ENCODE data around the gene PCNA.
"Not testable (repeated sequence)": the region's sequence is repeated elsewhere in the genome, so short reads cannot be mapped to it uniquely, and the experiment has no call there.

PCNA gene

DNA sequence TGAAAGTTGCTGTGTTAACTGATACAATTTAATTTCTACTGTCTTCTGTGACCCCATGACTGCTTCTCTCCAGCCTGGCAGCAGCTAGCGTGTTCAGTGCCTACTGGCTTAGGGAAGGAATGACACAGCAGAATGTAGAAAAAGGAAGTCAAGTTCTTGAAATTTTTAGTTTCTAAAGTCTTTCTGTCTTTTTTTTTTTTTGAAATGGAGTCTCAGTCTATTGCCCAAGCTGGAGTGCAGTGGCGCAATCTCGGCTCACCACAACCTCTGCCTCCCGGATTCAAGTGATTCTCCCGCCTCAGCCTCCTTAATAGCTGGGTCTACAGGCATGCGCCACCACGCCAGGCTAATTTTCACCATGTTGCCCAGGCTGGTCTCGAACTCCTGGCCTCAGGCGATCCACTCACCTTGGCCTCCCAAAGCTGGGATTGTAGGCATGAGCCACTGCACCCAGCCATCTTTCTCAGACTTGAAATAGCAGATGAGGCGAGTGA is 39.3 kb downstream of the PCNA start:
- peaks cover 6% of the 10 kb centered on the region for H3K36me3 Mint-ChIP-seq (ENCODE audit: insufficient read depth)
- no peaks in the 10 kb centered on the region for H3K27me3 Mint-ChIP-seq
- H3K9me3 Mint-ChIP-seq: no peaks in the 10 kb centered on the region
- ATAC-seq (replicated peaks; ENCODE audit: extremely low read depth, poor library complexity, severe bottlenecking) (no peak), DNase-seq (ENCODE audit: low spot score in 2 of 2) (no peak)
- H3K4me3 Mint-ChIP-seq: no peak overlapping the region
- peak overlapping the region; percentile 94 for H3K27ac Mint-ChIP-seq (ENCODE audit: low read depth)
- peaks cover 21% of the 10 kb centered on the region for H3K4me1 Mint-ChIP-seq

DNA sequence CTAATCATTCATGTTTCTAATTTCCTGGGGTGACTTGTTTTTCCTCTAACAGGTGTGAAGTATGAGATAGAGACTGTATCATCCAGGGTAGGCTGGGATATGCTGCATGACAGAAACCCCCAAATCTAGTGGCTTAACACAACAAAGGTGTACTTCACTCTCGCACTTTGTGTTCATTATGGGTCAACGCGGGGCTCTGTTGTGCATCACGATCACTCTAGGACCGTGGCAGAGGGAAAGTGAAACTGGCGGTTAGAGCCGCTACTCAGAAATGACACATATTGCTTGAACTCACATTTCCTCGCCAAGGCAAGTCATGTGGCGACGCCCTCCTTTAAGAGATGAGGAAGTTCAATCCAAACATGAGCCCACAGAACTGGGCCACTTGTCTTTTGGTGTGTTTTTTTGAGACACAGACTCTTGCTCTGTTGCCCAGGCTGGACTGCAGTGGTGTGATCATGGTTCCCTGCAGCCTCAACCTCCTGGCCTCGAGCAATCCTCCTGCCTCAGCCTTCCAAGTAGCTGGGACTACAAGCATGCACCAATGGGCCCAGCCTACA is 41.3 kb downstream of the PCNA start:
- DNase-seq (ENCODE audit: low spot score in 2 of 2) (peak; percentile 47 to 79), ATAC-seq (replicated peaks; ENCODE audit: extremely low read depth, poor library complexity, severe bottlenecking) (peak; percentile 97)
- Mint-ChIP-seq H3K27ac (ENCODE audit: low read depth) (peak overlapping the region; percentile 94), H3K9me3 (no peaks in the 10 kb centered on the region), H3K4me1 (peaks cover 21% of the 10 kb centered on the region), H3K27me3 (no peaks in the 10 kb centered on the region), H3K4me3 (peak overlapping the region; percentile 73), H3K36me3 (ENCODE audit: insufficient read depth) (peaks cover 6% of the 10 kb centered on the region)

DNA sequence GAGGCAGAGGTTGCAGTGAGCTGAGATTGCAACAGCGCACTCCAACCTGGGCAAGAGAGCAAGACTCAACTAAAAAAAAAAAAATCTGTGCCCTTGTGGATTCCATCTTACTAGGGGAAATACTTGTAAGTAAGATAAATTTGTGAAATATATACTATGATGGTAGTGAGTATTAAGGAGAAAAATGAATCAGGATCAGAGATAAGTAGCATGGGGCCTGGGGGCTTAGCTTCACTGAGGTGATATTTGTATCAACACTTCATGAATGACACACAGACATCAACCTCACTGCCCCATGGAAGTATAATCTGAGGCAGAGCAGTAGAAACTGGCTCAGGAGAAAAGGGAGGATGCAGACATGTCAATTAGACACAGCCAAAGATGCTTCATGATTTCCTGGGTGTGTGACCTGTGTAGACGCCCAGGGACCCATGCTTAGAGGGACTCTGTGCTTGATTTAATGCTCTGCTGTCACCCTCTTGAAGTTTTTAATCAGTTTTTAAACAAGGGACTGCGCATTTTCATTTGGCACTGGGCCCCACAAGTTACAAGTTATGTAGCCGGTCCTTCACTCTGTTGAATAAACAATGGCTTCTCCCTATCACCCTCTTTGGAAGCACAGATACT is 41.9 kb downstream of the PCNA start:
- DNase-seq (ENCODE audit: low spot score in 2 of 2) (no peak), ATAC-seq (replicated peaks; ENCODE audit: extremely low read depth, poor library complexity, severe bottlenecking) (peak; percentile 50)
- Mint-ChIP-seq H3K9me3 (no peaks in the 10 kb centered on the region), H3K27ac (ENCODE audit: low read depth) (peak overlapping the region; percentile 94), H3K4me1 (peaks cover 21% of the 10 kb centered on the region), H3K36me3 (ENCODE audit: insufficient read depth) (peaks cover 6% of the 10 kb centered on the region), H3K27me3 (no peaks in the 10 kb centered on the region), H3K4me3 (peak overlapping the region; percentile 73)

DNA sequence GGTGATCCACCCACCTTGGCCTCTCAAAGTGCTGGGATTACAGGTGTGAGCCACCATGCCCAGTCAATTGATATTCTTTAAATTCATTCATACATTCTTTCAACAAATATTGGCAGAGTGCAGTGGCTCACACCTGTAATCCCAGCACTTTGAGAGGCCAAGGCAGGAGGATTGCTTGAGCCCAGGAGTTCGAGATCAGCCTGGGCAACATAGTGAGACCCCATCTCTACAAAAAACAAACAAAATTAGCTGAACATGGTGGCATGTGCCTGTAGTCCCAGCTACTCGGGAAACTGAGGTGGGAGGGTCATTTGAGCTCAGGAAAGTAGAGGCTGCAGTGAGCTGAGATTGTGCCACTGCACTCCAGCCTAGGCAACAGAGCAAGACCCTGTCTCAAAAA is 42.8 kb downstream of the PCNA start:
- Mint-ChIP-seq H3K27ac (ENCODE audit: low read depth) (peak overlapping the region; percentile 94), H3K4me1 (peaks cover 21% of the 10 kb centered on the region)
- not testable (repeated sequence) for ATAC-seq (replicated peaks; ENCODE audit: extremely low read depth, poor library complexity, severe bottlenecking)

DNA sequence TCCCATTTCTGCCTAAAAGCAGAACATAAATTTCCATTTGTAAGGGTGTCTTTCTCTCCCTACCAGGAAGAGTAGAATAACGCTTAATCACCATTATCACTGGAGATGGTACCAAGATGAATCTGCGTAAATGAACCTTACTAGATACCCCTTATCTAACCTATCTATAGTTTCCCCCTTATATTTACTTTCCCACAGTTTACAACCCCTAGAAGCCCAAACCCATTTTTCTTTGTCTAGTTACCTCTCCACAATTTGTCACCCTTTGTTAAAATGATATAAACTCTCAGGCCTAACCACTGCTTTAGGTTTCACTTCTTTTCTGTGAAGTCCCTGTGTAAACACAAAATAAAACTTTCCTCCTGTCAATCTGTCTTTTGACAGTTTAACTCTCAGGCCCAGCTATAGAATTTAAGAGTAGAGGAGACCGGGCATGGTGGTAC is 45.5 kb downstream of the PCNA start:
- ATAC-seq (replicated peaks; ENCODE audit: extremely low read depth, poor library complexity, severe bottlenecking): no peak
- H3K36me3 Mint-ChIP-seq (ENCODE audit: insufficient read depth): peaks cover under 1% of the 10 kb centered on the region
- H3K27me3 Mint-ChIP-seq: no peaks in the 10 kb centered on the region
- no peak for DNase-seq (ENCODE audit: low spot score in 2 of 2)
- H3K27ac Mint-ChIP-seq (ENCODE audit: low read depth): no peak overlapping the region
- no peak overlapping the region for H3K4me3 Mint-ChIP-seq
- no peaks in the 10 kb centered on the region for H3K9me3 Mint-ChIP-seq
- peaks cover 18% of the 10 kb centered on the region for H3K4me1 Mint-ChIP-seq

More for the DNA sequence above, 42.8 kb downstream of the PCNA start:
- not testable (repeated sequence) for H3K9me3 Mint-ChIP-seq; DNase-seq (ENCODE audit: low spot score in 2 of 2); H3K36me3 Mint-ChIP-seq (ENCODE audit: insufficient read depth); H3K4me3 Mint-ChIP-seq; H3K27me3 Mint-ChIP-seq

DNA sequence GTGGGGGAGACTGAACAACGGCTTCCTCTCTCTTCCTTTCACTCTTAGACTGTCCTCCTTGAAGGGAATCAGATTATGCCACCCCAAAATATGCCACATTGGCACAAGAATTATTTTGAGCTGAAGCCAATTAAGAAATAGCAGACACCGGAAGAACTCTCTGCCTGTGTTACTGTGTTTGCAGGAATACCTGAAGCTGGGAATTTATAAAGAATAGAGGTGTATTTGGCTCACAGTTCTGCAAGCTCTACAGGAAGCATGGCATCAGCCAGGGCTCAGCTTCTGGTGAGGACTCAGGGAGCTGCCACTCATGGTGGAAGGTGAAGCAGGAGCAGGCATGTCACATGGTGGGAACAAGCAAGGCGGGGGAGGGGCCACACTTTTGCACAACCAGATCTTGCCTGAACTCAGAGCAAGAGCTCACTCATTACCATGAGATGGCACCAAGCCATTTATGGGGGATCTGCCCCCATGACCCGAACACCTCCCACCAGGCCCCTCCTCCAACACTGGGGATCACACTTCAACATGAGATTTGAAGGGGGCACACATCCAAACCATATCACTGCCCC is 46.0 kb downstream of the PCNA start:
- no peaks in the 10 kb centered on the region for H3K27me3 Mint-ChIP-seq
- H3K4me1 Mint-ChIP-seq: peaks cover 13% of the 10 kb centered on the region
- no peaks in the 10 kb centered on the region for H3K9me3 Mint-ChIP-seq
- ATAC-seq (replicated peaks; ENCODE audit: extremely low read depth, poor library complexity, severe bottlenecking) (no peak), DNase-seq (ENCODE audit: low spot score in 2 of 2) (no peak)
- H3K4me3 Mint-ChIP-seq: no peak overlapping the region
- no peaks in the 10 kb centered on the region for H3K36me3 Mint-ChIP-seq (ENCODE audit: insufficient read depth)
- no peak overlapping the region for H3K27ac Mint-ChIP-seq (ENCODE audit: low read depth)

DNA sequence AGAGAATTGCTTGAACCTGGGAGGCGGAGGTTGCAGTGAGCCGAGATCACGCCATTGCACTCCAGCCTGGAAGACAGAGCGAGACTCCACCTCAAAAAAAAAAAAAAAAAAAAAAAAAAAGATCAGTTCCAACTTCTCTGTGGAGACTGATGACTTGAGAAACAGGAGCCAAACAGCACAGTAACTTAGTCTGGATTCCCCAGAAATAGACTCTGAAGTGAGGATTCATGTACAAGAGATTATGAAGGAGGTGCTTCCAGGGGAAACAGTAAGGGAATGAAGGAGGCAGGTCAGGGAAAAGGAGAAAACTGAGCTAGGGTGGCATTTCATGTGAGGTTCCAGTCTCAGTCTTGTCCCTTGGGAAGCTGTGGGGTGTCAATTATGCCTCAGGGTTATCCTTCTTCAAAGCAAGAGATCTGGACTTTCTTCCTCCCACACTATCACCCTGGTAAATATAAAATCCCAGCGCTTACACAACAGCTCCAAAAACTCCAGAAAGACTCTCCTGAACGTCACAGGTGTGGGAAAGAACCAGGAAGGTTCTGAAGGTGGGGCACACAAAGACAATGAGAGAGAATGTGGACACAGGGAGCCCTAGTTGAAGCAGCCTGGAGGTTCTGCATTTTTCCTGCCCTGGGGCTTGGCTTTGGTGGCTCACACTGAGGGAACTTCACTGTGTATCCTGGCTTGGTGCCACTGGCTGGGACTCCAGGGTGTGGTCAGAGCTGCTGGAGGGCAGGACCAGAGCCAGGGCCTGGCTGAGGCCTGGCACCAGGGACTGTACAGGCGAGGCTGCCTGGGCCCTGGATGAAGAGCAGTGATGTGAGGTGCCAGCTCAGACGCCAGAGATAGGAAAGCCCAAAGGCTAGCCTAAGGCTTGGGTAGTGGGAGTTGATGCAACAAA is 46.8 kb downstream of the PCNA start:
- no peak for ATAC-seq (replicated peaks; ENCODE audit: extremely low read depth, poor library complexity, severe bottlenecking)
- no peak for DNase-seq (ENCODE audit: low spot score in 2 of 2)
- H3K27ac Mint-ChIP-seq (ENCODE audit: low read depth): no peak overlapping the region
- no peaks in the 10 kb centered on the region for H3K9me3 Mint-ChIP-seq
- H3K4me3 Mint-ChIP-seq: no peak overlapping the region
- H3K4me1 Mint-ChIP-seq: peaks cover 6% of the 10 kb centered on the region
- no peaks in the 10 kb centered on the region for H3K27me3 Mint-ChIP-seq
- H3K36me3 Mint-ChIP-seq (ENCODE audit: insufficient read depth): no peaks in the 10 kb centered on the region

DNA sequence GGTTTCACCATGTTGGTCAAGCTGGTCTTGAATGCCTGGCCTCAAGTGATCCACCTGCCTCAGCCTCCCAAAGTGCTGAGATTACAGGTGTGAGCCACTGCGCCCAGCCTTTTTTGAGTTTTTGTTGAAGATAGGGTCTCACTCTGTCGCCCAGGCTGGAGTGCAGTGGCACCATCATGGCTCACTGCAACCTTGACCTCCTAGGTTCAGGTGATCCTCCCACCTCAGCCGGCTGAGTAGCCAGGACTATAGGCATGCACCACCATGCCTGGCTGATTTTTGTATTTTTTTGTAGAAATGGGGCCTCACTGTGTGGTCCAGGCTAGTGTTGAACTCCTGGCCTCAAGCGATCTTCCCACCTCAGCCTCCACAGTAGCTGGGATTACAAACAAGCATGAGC is 47.8 kb downstream of the PCNA start:
- ATAC-seq (replicated peaks; ENCODE audit: extremely low read depth, poor library complexity, severe bottlenecking); H3K9me3 Mint-ChIP-seq; H3K4me1 Mint-ChIP-seq; H3K36me3 Mint-ChIP-seq (ENCODE audit: insufficient read depth); DNase-seq (ENCODE audit: low spot score in 2 of 2); H3K4me3 Mint-ChIP-seq; H3K27me3 Mint-ChIP-seq; H3K27ac Mint-ChIP-seq (ENCODE audit: low read depth): not testable (repeated sequence)

DNA sequence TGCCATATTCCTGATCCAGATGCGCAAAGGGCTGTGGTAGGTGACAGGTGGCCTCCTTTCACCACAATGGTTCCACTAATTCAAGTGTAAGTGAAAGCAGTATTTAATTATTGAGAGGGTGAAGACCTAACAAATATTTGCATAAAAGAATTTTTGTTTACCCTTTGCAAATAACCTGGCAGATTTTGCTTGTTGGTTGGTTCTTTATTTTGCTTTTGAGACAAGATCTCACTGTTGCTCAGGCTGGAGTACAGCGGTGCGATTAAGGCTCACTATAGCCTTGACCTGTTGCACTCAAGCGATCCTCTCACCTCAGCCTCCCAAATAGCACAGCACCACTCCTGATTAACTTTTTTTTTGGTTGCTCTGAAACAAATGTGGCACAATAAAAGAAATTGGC is 49.2 kb downstream of the PCNA start:
- H3K27ac Mint-ChIP-seq (ENCODE audit: low read depth): no peak overlapping the region
- no peaks in the 10 kb centered on the region for H3K27me3 Mint-ChIP-seq
- no peaks in the 10 kb centered on the region for H3K4me1 Mint-ChIP-seq
- H3K9me3 Mint-ChIP-seq: no peaks in the 10 kb centered on the region
- no peak for ATAC-seq (replicated peaks; ENCODE audit: extremely low read depth, poor library complexity, severe bottlenecking)
- no peak overlapping the region for H3K4me3 Mint-ChIP-seq
- no peaks in the 10 kb centered on the region for H3K36me3 Mint-ChIP-seq (ENCODE audit: insufficient read depth)
- DNase-seq (ENCODE audit: low spot score in 2 of 2): no peak

DNA sequence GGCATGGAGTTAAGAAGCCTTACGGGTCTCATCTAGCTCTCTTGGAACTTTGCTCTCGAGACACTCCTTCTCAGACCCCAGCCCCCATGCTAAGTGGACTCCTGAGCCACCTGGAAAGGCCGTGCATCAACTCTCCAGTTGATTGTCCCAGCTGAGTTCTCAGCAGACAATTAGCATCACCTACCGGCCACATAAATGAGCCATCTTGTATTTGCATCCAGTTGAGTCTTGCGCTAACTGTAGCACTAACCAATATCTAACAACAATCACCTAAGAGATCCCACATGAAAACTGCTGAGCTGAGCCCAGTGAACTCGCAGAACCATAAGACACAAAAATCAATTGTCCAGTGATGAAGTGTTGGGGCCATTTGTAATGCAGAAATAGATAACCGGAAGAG is 49.7 kb downstream of the PCNA start:
- H3K27ac Mint-ChIP-seq (ENCODE audit: low read depth): peak overlapping the region; percentile 69
- H3K27me3 Mint-ChIP-seq: no peaks in the 10 kb centered on the region

DNA sequence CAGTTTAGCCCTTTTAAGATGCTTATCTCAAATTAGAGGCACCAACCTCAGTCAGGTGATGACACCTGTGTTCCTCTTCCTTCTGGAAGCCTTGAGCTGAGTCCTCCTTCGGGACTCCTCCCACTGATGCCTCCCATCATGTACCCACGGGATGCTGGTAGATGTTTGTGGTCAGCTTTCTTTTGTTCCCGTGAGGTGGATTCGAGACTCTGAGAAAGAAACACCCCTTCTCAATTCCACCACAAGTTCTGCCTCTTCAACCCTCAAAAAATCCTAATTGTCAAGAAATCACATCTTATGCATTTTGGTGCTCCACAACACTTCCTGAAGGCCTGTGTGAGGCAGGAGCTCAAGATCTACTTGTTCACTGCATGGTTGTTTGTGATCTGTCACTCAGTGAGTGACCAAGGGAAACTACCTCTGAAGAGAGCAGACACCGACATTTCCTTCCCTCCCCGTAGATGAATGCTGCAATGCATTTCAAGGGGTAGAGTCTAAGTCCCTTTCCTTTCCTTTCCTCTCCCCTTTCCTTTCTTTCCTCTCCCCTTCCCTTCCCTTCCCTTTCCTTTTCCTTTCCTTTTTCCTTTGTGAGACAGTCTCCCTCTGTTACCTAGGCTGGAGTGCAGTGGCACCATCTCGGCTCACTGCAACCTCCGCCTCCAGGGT is 50.5 kb downstream of the PCNA start:
- H3K36me3 Mint-ChIP-seq (ENCODE audit: insufficient read depth): no peaks in the 10 kb centered on the region
- peak overlapping the region; percentile 69 for H3K27ac Mint-ChIP-seq (ENCODE audit: low read depth)
- no peak for ATAC-seq (replicated peaks; ENCODE audit: extremely low read depth, poor library complexity, severe bottlenecking)
- H3K4me3 Mint-ChIP-seq: no peak overlapping the region
- H3K9me3 Mint-ChIP-seq: no peaks in the 10 kb centered on the region
- no peak for DNase-seq (ENCODE audit: low spot score in 2 of 2)
- no peaks in the 10 kb centered on the region for H3K27me3 Mint-ChIP-seq
- H3K4me1 Mint-ChIP-seq: no peaks in the 10 kb centered on the region

More for the DNA sequence above, 49.7 kb downstream of the PCNA start:
- DNase-seq (ENCODE audit: low spot score in 2 of 2) (no peak), ATAC-seq (replicated peaks; ENCODE audit: extremely low read depth, poor library complexity, severe bottlenecking) (no peak)
- Mint-ChIP-seq H3K9me3 (no peaks in the 10 kb centered on the region), H3K4me1 (no peaks in the 10 kb centered on the region), H3K4me3 (no peak overlapping the region), H3K36me3 (ENCODE audit: insufficient read depth) (no peaks in the 10 kb centered on the region)
